HepG2 (cell line): Measurements from ENCODE around the gene PPP1R16B. TPM values are rescaled to one million over a fixed set of nuclear protein-coding genes. Genes with fewer than 3 reads are reported as not detected.

Experiments
- CCAR2 ChIP-seq: fragments of 200-400 bp; formaldehyde crosslinking; optimal IDR thresholded peaks from 2 replicates; pipeline ENCODE3; 2018; ENCODE audit warnings: low read depth, mild to moderate bottlenecking, low read length, moderate library complexity
- FOXP1 ChIP-seq, 2 experiments: fragments of 450-650 bp in 1 of 2; IDR thresholded peaks; 2 replicates each; pipeline ENCODE4 v1.6.1; 2017 to 2018; ENCODE audit warnings: antibody characterized with exemption in 1 of 2
- HNF4A ChIP-seq: sonication (generic); formaldehyde crosslinking; IDR thresholded peaks from 2 replicates; pipeline ENCODE4 v1.4.0; 2020; ENCODE audit warnings: missing genetic modification reagents
- NFE2L1 ChIP-seq: sonication (generic); formaldehyde crosslinking; IDR thresholded peaks from 2 replicates; pipeline ENCODE4 v1.4.0; 2020; ENCODE audit warnings: missing genetic modification reagents, mild to moderate bottlenecking, borderline replicate concordance
- NR3C1 ChIP-seq: sonication (generic); formaldehyde crosslinking; IDR thresholded peaks from 2 replicates; pipeline ENCODE4 v1.4.0; 2020; ENCODE audit warnings: missing genetic modification reagents
- POLR2A ChIP-seq, 2 experiments: IDR thresholded peaks; 2 replicates each; pipeline ENCODE4 v1.6.1; 2011; ENCODE audit warnings: low read depth in 2 of 2, low read length in 2 of 2, mild to moderate bottlenecking in 1 of 2, moderate library complexity in 1 of 2; ENCODE audit not compliant: insufficient read depth in 1 of 2
- SNAPC5 ChIP-seq: sonication (generic); formaldehyde crosslinking; IDR thresholded peaks from 2 replicates; pipeline ENCODE4 v1.8.1; 2023; ENCODE audit warnings: mild to moderate bottlenecking, missing genetic modification reagents, borderline replicate concordance
- ZBTB14 ChIP-seq: sonication (generic); formaldehyde crosslinking; IDR thresholded peaks from 2 replicates; pipeline ENCODE4 v1.4.0; 2020; ENCODE audit warnings: missing genetic modification reagents
- ZFAT ChIP-seq: sonication (generic); formaldehyde crosslinking; conservative IDR thresholded peaks from 2 replicates; pipeline ENCODE4 v1.8.1; 2023; ENCODE audit warnings: missing genetic modification reagents, inconsistent platforms
- ZHX1 ChIP-seq: sonication (generic); formaldehyde crosslinking; IDR thresholded peaks from 2 replicates; pipeline ENCODE4 v1.8.1; 2022; ENCODE audit warnings: low read depth, mild to moderate bottlenecking, missing genetic modification reagents
- ZNF251 ChIP-seq: sonication (generic); formaldehyde crosslinking; IDR thresholded peaks from 2 replicates; pipeline ENCODE4 v1.9.0; 2021; ENCODE audit warnings: mild to moderate bottlenecking, missing genetic modification reagents
- ZNF274 ChIP-seq: sonication (generic); formaldehyde crosslinking; IDR thresholded peaks from 2 replicates; pipeline ENCODE4 v1.5.1; 2020; ENCODE audit warnings: mild to moderate bottlenecking, missing genetic modification reagents
- ZNF354B ChIP-seq: sonication (generic); formaldehyde crosslinking; IDR thresholded peaks from 2 replicates; pipeline ENCODE4 v1.8.0; 2022; ENCODE audit warnings: mild to moderate bottlenecking, missing genetic modification reagents
- ZNF512B ChIP-seq: sonication (generic); formaldehyde crosslinking; IDR thresholded peaks from 2 replicates; pipeline ENCODE4 v1.5.1; 2020; ENCODE audit warnings: missing genetic modification reagents, mild to moderate bottlenecking, borderline replicate concordance
- ZNF570 ChIP-seq: sonication (generic); formaldehyde crosslinking; IDR thresholded peaks from 2 replicates; pipeline ENCODE4 v1.4.0; 2020; ENCODE audit warnings: mild to moderate bottlenecking, missing genetic modification reagents, borderline replicate concordance
- ZNF629 ChIP-seq: sonication (generic); formaldehyde crosslinking; conservative IDR thresholded peaks from 2 replicates; pipeline ENCODE4 v1.5.0; 2020; ENCODE audit warnings: missing genetic modification reagents
- ZNF775 ChIP-seq: sonication (generic); formaldehyde crosslinking; IDR thresholded peaks from 2 replicates; pipeline ENCODE4 v1.4.0; 2020; ENCODE audit warnings: missing genetic modification reagents, mild to moderate bottlenecking, moderate library complexity, borderline replicate concordance
- ZNF781 ChIP-seq: sonication (generic); formaldehyde crosslinking; IDR thresholded peaks from 2 replicates; pipeline ENCODE4 v1.5.1; 2020; ENCODE audit warnings: borderline replicate concordance, mild to moderate bottlenecking, missing genetic modification reagents; ENCODE audit errors: not compliant biosample characterization
- ZSCAN29 ChIP-seq: sonication (generic); formaldehyde crosslinking; conservative IDR thresholded peaks from 2 replicates; pipeline ENCODE4 v1.4.0; 2020; ENCODE audit warnings: mild to moderate bottlenecking, missing genetic modification reagents
- ZSCAN5A ChIP-seq: sonication (generic); formaldehyde crosslinking; IDR thresholded peaks from 2 replicates; pipeline ENCODE4 v1.8.0; 2022; ENCODE audit warnings: mild to moderate bottlenecking, missing genetic modification reagents, borderline replicate concordance
- polyA plus RNA-seq, 8 experiments: library from polyadenylated mRNA; depleted of rRNA in 3 of 8; stranded (reverse) in 7 of 8; unstranded in 1 of 8; fragments of >200 nt; fragmentation: Illumina TruSeq in 4 of 8; extraction: Trizol in 4 of 8; gene quantifications; 2 replicates each; pipeline versions ENCODE4 v1.2.1 to v1.2.3, GENCODE V29; 2011 to 2016; ENCODE audit warnings: low read depth in 4 of 8, missing spikeins in 1 of 8, mixed read lengths in 1 of 8; ENCODE audit not compliant: insufficient read depth in 1 of 8
- total RNA-seq, 5 experiments: library from RNA; depleted of rRNA; stranded (reverse); fragments of >200 nt; fragmentation: Illumina TruSeq; extraction: Trizol; gene quantifications; 2 replicates each; pipeline ENCODE4 v1.2.3, GENCODE V29; 2016; ENCODE audit warnings: low read depth in 1 of 5

PPP1R16B gene
- total and polyA plus RNA-seq, 2 of the 13 experiments (the other 11 are each of a cell fraction or from before 2014, with no cell fraction given): 0.02 to 0.11 TPM

GRCh38 chr20:38962044-38962927, 156.8 kb downstream of the PPP1R16B start, which contains the start of gene DHX35 (continued):
- TF ChIP-seq ZNF512B (CRISPR knock-in tag) (no peak; the same call in none of the 2 replicates), ZSCAN29 (CRISPR knock-in tag) (peak; percentile 96), ZNF354B (CRISPR knock-in tag) (no peak), HNF4A (peak; percentile 63), ZNF781 (CRISPR knock-in tag) (peak; percentile 45), SNAPC5 (CRISPR knock-in tag) (no peak; the same call in 1 of the 2 replicates), NFE2L1 (CRISPR knock-in tag) (0 out of 2 replicates have a peak, but pooled peaks have one; percentile 9), ZNF570 (CRISPR knock-in tag) (0 out of 2 replicates have a peak, but pooled peaks have one; percentile 81), ZNF775 (no peak), ZNF629 (CRISPR knock-in tag) (peak; percentile 94), NR3C1 (CRISPR knock-in tag) (peak; percentile 84; the same call in 1 of the 2 replicates), FOXP1 (IDR thresholded peaks at IDR 0.05) (no peak), FOXP1 (CRISPR knock-in tag; IDR thresholded peaks at IDR 0.05) (peak; percentile 52), ZBTB14 (CRISPR knock-in tag) (0 out of 2 replicates have a peak, but pooled peaks have one; percentile 31), ZNF251 (no peak), ZHX1 (CRISPR knock-in tag) (peak; percentile 93; the same call in 1 of the 2 replicates), ZSCAN5A (CRISPR knock-in tag) (peak; percentile 65; the same call in 1 of the 2 replicates), CCAR2 (no peak), ZNF274 (peak; percentile 97), ZFAT (CRISPR knock-in tag) (peak; percentile 43; the same call in 1 of the 2 replicates), POLR2A (IDR thresholded peaks at IDR 0.05; ENCODE audit: insufficient read depth in 1 of 2, low read depth in 2 of 2, low read length in 2 of 2) (peak; percentile 79 to 96)
